Neutrophil (primary cell): ENCODE data around the gene DNAJB12.

Experiments
- H3K27ac ChIP-seq: fragments of 200-600 bp; sonication (generic); 2 replicates; pipeline ENCODE4 v1.5.1; 2016; ENCODE audit warnings: mild to moderate bottlenecking, moderate library complexity
- H3K27me3 ChIP-seq: fragments of 200-600 bp; sonication (generic); 2 replicates; pipeline ENCODE4 v1.6.0; 2016; ENCODE audit warnings: mild to moderate bottlenecking
- H3K36me3 ChIP-seq: fragments of 200-600 bp; sonication (generic); 2 replicates; pipeline ENCODE4 v1.5.1; 2017
- H3K4me1 ChIP-seq, 2 experiments: fragments of 200-600 bp in 1 of 2; sonication (generic) in 1 of 2; 1 replicate in 1 of 2; 2 replicates in 1 of 2; pipeline versions ENCODE4 v1.5.1 to v1.6.1; 2013 to 2016; ENCODE audit warnings: low read depth in 1 of 2, low read length in 1 of 2, mild to moderate bottlenecking in 1 of 2, moderate library complexity in 1 of 2; ENCODE audit not compliant: control insufficient read depth in 1 of 2, insufficient read depth in 1 of 2
- H3K4me3 ChIP-seq, 2 experiments: fragments of 200-600 bp in 1 of 2; sonication (generic) in 1 of 2; 1 replicate in 1 of 2; 2 replicates in 1 of 2; pipeline ENCODE4 v1.5.1; 2013 to 2016; ENCODE audit warnings: low read depth in 1 of 2, low read length in 1 of 2, mild to moderate bottlenecking in 1 of 2, moderate library complexity in 1 of 2
- H3K9me3 ChIP-seq: fragments of 200-600 bp; sonication (generic); 2 replicates; pipeline ENCODE4 v1.5.1; 2016
- CTCF ChIP-seq: fragments of 200-600 bp; sonication (generic); IDR thresholded peaks from 2 replicates; pipeline ENCODE4 v1.5.1; 2016; ENCODE audit warnings: antibody characterized with exemption

The DNAJB12 gene

GRCh38 chr10:72320676-72321247, 34.0 kb downstream of the DNAJB12 start:
- Histone ChIP-seq H3K36me3 (no peaks in the 10 kb centered on the region), H3K27ac (peak overlapping the region; percentile 99), H3K4me3 (peak overlapping the region; percentile 70 to 74), H3K4me1 (peaks cover 96 to 100% of the 10 kb centered on the region in 2 experiments), H3K9me3 (no peaks in the 10 kb centered on the region), H3K27me3 (no peaks in the 10 kb centered on the region)
- TF ChIP-seq CTCF, result no peak

- Histone ChIP-seq H3K27ac (peak overlapping the region; percentile 99), H3K4me3 (peak overlapping the region; percentile 70 to 74), H3K27me3 (no peaks in the 10 kb centered on the region), H3K9me3 (no peaks in the 10 kb centered on the region), H3K36me3 (no peaks in the 10 kb centered on the region), H3K4me1 (peaks cover 95 to 100% of the 10 kb centered on the region in 2 experiments)
- TF ChIP-seq CTCF, result peak; percentile 60
Observed at GRCh38 chr10:72319416-72320254, 35.1 kb downstream of the DNAJB12 start.

GRCh38 chr10:72318418-72319262, 36.1 kb downstream of the DNAJB12 start:
- peak overlapping the region; percentile 99 for H3K27ac ChIP-seq
- H3K36me3 ChIP-seq, result no peaks in the 10 kb centered on the region
- H3K27me3 ChIP-seq, result no peaks in the 10 kb centered on the region
- no peaks in the 10 kb centered on the region for H3K9me3 ChIP-seq
- no peak for TF ChIP-seq CTCF
- peak overlapping the region; percentile 70 to 74 for H3K4me3 ChIP-seq
- peaks cover 85 to 96% of the 10 kb centered on the region in 2 experiments for H3K4me1 ChIP-seq

- peaks cover 68 to 78% of the 10 kb centered on the region in 2 experiments for H3K4me1 ChIP-seq
- no peaks in the 10 kb centered on the region for H3K9me3 ChIP-seq
- H3K36me3 ChIP-seq, result no peaks in the 10 kb centered on the region
- no peaks in the 10 kb centered on the region for H3K27me3 ChIP-seq
- no peak for TF ChIP-seq CTCF
- peak overlapping the region; percentile 99 for H3K27ac ChIP-seq
- H3K4me3 ChIP-seq, result peak overlapping the region in 1 of 2 experiments; percentile 3
Observed at GRCh38 chr10:72316748-72317435, 37.8 kb downstream of the DNAJB12 start.

GRCh38 chr10:72316386-72316700, 38.4 kb downstream of the DNAJB12 start:
- Histone ChIP-seq H3K4me1 (peaks cover 62 to 73% of the 10 kb centered on the region in 2 experiments), H3K27ac (peak overlapping the region; percentile 99), H3K36me3 (no peaks in the 10 kb centered on the region), H3K4me3 (peak overlapping the region; percentile 3 to 6), H3K27me3 (no peaks in the 10 kb centered on the region), H3K9me3 (no peaks in the 10 kb centered on the region)
- no peak for TF ChIP-seq CTCF
